HG03432 (cell line): ENCODE measurements around the gene SMTN.
"Not testable (repeated sequence)": the region's sequence is repeated elsewhere in the genome, so short reads cannot be mapped to it uniquely, and the experiment has no call there.

ENCODE experiments used
- ATAC-seq: cut with Tn5 transposase; IDR thresholded peaks from one replicate; pipeline ENCODE4 v1.9.1; 2021; ENCODE audit warnings: mild to moderate bottlenecking, moderate library complexity; ENCODE audit not compliant: unreplicated experiment

SMTN gene

DNA sequence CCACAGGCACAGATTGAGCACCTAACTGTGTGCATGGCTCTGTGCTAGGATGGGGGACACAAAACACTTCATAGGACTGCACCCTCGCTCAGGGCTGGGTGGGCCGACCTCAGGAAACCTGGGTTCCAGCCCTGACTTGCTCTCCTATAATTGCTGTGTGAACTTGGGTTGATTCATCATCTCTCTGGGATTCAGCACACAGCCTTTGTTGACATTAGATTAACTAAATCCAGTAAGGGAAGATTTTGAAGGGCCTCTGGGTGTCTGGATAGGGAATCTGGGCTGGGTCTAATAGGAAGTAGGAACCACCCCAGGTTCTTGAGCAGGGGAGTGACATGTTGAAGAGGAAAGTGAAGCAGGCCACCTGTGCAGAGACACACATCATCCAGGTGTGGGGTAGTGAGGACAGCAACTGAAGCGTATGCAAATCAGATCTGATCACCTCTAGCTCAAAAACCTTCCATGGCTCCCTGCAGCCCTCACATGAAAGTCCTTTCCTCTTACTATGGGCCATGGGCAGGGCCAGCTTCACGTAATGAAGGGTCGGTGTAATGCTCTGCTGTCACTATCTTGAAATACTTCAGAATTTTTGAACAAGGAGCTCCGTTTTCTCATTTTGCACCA is 11.3 kb upstream of the SMTN start:
- not testable (repeated sequence) for ATAC-seq

DNA sequence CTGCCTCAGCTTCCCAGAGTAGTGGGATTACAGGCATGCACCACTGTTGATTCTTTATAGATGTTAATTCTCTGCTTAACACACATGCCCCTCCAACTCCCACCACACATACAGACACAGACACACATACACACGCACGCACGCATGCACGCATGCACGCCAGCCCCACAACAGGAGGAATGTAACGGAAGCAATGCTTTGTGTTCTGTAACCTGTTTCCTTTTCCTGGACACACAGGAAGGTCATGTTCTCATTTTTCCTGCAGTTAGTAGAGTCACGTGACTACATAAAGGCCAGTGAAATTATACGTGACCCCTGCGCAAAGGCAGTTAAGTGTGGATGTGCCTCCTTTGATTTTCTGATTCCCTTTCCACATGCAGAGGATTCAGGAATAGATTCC is 8.0 kb upstream of the SMTN start:
- not testable (repeated sequence) for ATAC-seq

DNA sequence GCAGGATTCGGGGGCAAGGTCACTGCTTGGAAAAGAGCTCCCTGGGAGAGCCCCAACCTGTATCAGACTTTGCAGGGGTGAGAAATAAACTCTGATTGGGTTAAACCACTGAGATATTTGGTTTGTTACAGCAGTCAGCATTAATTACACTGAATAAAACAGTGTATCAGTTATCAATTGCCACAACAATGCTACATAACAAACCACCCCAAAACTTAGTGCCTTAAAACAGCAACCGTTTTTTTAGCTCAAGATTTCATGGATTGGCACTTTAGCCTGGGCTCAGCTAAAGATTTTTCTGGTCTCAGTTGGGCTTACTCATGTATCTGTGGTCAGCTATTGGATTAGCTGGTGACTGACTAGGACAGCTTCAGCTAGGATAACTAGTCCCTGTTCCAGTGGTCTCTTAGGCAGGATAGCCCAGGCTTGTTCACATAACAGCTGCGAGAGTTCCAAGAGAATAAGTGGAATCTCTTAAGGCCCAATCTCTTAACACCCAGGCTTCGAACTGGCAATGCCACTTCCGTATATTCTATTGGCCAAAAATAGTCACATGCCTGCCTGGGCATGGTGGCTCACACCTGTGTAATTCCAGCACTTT is 7.5 kb upstream of the SMTN start:
- not testable (repeated sequence) for ATAC-seq

DNA sequence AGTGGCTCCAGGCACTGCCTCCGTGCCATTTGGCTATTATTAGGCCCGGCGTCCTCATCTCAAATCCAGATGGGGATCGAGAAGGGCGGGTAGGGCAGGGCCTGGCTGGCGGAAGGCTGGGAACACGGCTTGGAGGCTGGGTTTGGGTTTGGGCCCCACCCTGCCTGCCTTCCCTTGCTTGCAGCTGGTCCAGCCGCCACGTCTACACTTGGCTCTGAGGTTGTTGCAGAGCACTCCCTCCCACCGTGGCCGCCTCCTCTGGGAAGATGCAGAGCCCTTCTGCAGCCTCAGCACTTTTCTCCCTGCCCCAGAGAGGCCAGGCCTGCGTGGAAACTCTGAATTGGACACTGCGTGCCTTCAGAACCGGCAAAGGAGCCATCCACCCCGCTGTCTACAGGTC is 5.2 kb upstream of the SMTN start:
- ATAC-seq = no peak

DNA sequence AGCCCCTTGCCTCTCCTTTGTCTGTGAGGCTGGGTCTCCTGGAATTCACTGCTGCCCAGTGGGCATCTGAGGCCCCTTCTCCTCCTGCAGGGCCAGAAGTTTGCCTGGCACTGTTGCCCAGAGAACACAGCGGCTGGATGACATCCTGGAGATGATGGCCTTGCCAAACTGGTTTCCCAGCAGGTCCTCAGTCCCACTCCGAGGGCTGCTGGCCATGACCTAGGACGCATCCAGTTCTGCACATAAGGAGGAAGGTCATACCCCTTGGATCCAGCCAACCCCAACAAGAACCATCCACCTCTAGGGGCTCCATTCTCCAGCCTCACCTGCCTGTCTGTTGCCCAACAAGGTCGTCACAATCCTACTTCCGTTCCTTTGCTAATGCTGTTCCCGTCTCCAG is 3.4 kb upstream of the SMTN start:
- ATAC-seq = no peak

DNA sequence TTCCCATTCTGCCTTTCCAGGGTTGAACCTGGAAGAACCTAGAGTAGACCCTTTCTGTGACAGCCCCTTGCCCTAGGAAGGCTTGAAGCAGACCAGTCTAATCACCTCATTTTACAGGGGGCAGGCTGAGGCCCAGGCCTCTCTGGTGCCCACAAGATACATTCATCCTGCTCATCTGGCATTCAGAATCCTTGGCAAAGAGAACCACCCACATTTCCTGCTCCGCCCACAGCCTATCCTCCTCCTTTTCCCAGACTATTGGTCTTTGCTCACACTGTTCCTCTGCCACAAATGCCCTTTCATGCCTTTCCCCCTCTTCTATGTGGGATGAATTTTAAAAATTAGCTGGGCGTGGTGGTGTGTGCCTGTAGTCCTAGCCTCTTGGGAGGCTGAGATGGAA is 2.7 kb upstream of the SMTN start:
- ATAC-seq = not testable (repeated sequence)

DNA sequence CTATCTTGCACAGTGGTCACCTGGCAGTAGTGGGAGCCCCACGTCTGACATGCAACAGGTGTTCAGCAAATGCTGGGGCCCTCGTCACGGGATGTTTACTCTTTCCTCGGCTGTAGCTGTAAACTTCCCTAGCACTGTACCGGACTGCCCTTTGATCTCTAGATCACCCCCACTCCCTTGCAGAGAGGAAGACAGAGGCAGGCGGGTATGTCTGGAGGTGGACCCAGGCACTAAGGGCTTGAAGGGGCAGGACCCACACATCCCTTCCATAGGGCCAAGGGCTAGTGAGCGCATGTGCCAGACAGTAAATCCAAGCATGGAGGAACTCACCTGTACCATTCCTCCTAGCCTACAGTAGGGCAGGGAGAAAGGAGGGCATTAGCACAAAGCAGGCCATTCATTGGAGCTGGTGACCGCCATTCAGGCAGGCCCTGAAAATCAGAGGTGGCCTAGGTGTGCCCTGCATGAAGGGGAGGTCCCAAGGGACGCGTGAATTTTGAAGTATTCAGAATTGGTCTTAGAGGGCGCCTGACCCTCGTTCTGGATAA is 1.9 kb upstream of the SMTN start:
- ATAC-seq = no peak

DNA sequence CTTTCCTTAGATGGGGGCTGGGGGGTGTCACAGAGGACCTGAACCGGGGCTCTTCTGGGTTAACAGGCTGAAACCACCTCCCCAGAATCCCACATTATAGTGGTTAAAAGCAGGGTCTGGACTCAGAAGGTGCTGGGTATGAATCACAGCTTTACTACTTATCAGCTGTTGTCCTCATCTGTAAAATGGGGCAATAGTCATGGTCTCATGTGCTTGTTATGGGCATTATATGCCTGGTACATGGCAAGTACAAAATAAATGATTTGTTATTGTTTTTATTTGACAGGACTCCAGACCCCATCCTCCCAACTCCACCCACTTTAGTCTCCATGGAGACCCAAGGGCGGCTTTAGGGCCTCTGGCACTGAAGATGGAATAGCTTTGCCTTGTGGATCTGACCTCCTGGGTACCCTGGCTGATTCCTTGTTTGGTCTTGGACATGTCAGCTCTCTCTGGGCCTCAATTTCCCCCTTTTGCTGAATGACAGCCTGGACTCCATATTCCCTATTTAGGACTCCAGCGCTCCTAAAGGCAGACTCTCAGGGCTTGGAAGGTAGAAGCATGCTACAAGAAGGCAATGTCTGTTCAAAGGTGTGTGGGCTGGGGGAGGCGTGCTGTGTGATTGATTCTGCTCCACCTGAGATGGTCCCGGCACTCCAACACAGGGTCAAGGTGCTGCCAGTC is 812 bp upstream of the SMTN start:
- no peak for ATAC-seq

DNA sequence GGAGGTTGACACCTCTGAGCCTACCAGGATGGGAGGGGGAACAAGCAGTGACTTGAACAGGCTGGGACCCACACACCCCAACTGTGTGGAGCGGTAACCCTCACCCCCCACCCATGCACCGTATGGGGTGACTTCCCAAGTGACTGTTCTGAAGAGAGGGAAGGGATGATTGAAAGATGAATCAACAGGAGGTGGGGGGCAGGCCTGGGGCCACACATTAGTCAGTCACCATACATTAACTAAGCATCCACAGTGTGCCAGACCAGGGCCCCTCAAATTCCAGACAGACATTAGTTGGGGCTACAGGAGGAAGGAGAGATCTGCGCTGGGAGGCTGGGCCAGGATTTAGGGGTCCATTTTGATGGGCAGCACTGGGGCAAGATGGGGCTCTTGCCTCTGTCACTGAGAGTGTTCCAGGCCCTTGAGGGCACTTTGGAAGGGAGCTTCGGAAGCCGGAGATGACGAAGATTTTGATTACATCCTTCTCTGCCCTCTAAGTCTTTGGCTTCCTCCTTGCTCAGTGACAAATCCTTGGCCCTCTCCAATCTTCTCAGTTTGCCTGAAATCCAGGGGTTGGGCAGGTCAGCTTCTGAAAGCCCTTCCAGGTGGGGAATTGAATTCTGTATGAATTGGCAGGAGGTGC is 966 bp downstream of the SMTN start:
- no peak for ATAC-seq

DNA sequence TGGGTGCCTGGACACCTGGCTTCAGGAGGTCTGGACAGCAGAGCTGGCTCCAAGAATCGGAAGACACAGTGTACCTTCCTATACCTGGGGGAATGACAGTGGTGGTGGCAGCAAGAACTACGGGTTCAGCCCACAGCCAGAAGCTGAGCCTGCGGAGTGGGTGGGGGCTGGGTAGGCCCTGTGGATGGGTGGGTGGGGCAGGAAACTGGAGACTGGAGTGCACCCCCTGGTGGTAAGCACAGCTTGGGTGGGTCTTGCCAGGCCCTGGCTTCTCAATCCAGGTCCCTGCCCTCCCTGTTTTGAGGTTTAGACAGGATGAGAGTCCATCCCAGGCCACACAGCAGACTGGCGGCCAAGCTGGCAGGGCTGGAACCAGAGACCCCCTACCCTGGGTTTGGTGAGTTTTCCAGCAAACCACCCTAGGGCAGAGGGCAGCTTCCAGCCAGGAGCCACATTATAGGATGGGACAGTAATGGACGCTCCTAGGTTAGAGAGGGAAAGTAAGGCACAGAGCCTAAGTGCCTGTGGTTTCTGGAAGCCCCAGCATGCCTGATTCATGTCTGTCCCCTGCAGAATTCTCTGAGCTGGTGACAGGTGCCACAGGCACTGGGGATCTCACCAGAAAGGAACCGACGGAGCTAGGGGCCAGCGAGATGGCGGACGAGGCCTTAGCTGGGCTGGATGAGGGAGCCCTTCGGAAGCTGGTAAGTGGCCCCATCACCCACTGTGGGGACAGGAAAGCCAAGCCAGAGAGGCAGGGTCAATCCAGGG is 1.7 kb downstream of the SMTN start:
- no peak for ATAC-seq

DNA sequence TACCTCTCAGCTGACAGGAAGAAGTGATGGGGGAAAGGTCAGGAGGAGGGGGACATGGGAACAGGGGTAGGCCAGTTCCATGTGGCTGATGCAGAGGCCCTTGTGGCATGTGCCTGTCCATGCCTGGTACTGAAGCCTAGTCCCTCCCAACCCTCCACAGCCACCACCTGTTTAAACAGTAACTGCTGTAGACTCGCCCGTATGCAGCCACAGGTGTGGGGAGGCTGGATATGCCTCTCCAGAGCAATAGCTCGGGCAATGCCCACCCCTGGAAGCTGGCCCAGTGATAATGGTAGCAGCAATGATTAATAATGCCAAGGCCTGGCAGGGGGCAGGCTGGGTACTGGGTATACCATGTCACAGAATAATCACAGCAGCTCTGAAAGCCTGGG is 2.3 kb downstream of the SMTN start:
- no peak for ATAC-seq

DNA sequence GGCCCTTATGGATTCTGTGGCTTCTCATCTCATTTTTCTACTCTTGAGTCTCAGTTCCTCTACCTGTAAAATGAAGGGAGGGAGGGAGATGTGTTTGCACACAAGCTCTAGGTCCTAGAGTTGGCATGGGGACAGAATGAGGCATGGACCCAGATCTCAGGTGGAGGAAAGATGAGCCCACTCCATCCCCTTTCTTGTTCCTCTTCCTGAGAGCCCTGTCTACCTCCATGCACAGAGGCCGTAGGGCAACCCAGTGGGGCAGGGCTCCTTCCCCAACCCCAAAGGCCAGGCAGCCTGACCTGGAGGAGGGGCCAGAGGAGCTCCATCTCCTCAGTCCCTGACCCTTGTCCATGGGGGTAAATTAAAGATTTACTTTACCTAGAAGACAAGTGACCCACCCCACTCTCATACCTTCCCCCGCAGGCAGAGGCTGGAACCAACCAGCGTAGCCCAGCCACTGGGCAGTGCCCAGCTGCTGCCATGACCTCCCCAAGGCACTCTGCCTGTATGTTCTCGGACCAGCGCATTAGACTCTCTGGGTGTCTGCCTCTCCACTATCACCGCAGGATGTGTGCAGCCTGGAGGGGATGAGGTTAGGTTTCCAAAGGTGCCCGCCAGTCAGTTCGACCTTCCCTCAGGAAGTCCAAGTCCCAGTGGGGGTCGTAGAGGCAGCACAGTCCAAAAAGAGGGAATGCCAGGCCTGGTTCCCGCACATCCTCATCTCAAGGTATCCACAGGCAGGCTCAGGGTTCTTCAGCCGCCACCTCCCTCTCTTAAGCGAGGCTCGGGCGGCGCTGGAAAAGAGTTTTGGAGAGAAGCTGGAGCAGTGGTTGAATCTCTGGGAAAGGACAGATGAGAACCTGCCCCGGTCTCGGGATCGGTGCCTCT is 3.0 kb downstream of the SMTN start:
- ATAC-seq = peak; percentile 6

DNA sequence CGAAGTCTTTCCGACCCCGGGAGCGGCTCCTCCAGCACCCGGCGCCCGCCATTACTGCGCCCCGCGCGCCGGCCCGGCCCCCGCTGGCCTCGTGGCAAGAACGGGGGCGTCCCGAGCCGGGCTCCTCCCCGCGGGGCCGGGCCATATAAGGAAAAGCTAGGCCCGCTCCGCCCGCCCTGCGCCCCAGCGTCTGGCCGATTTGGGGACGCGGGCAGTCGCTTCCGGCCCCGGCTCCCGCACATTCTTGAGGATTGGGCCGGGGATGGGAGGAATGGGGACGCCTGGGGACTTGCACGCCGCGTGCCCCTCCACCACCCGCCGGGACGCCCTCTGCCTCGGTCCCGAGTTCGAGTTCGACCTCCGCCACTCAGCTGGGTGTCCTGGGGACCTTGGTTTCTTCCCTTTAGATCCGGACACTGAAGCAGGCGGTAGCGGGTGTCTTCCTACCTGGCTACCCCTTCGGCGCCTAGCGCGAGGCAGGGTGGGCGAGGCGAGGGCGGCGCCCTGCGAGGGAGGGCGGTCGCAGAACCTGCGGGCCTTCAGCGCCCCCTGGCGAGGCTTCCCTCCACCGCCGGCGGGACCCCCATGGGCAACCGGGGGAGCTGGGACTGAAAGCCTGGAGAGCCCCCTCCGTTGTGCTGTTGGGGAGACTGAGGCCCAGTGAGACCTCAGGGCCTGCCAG is 3.8 kb downstream of the SMTN start:
- peak; percentile 68 for ATAC-seq

DNA sequence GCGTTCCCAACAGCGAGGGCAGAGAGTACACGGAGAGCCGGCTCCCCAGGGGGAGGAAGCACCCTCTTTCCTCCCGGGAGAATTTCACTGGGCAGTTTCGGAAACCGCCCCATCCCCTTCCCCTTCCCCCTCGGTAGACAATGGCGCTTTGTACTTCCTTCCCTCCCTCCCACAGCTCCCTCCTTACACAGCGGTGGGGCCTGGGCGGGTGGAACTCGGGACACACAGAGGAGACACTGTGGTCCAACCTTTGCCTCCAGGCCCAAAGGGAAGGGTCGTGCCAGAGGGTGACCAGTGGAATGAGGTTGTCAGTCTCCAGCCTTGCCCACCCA is 4.3 kb downstream of the SMTN start:
- no peak for ATAC-seq

DNA sequence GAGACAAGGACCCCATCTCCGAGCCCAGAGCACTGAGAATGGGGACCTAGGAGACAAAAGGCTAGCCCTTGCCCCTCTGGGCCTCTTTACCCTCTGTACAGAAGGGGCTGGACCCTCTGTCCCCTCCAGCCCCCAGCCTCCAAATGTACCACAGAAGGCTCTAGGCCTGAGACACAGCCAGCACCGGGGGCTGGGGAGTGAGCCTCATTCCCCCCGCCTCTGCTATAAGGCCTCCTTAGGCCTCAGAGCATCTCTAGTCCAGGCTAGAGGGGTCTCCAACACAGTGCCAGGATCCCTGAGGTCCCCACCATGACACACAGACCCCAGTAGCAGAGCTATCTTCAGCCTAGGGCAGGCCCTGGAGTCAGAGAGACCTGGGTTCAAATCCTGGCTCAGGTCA is 4.8 kb downstream of the SMTN start:
- ATAC-seq = no peak

DNA sequence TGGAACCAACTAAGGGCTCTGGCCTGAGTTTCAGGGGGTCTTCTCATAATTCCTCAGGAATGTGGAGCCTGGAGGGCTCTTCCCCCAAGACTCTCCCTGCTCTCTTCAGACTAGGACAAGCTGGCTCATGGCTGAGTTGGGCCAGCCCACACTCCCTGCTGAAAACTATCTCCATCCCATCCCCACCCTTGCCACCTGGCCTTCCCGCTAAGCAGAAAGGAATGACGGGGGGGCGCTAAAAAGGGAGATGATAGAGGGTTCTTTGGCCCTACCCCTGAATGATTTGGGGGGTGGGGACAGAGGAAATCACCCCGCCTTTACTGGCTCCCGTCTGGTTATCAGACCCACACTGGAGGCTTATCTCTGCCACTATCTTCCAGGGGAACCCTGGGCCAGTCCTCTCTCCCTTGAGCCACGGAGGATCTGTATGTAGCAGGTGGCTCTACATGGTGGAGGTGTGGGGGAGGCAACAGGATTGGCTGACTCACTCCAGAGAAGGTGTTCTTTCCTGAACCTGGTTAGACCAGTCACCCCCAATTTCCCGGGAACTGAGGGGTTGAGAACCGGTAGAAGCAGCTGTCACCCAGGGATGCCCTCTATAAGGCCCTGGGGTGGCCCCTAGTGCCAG is 5.7 kb downstream of the SMTN start:
- no peak for ATAC-seq

DNA sequence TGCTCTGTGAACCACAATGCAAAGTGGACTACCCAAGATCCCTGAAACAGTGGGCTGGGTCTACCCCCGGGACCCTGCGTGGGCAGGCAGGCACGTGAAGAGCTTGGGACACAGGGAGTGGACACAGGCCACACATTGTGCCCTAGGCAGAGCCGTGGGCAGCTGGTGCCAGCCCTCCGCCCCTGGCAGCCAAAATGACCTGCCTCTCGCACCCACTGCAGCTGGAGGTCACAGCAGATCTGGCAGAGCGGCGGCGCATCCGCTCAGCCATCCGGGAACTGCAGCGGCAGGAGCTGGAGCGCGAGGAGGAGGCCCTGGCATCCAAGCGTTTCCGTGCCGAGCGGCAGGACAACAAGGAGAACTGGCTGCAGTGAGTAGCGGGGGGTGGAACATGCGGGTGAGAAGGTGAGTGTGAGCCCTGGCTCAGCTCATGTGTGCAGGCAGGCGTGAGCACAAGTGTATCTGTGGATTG is 6.7 kb downstream of the SMTN start:
- ATAC-seq = no peak

DNA sequence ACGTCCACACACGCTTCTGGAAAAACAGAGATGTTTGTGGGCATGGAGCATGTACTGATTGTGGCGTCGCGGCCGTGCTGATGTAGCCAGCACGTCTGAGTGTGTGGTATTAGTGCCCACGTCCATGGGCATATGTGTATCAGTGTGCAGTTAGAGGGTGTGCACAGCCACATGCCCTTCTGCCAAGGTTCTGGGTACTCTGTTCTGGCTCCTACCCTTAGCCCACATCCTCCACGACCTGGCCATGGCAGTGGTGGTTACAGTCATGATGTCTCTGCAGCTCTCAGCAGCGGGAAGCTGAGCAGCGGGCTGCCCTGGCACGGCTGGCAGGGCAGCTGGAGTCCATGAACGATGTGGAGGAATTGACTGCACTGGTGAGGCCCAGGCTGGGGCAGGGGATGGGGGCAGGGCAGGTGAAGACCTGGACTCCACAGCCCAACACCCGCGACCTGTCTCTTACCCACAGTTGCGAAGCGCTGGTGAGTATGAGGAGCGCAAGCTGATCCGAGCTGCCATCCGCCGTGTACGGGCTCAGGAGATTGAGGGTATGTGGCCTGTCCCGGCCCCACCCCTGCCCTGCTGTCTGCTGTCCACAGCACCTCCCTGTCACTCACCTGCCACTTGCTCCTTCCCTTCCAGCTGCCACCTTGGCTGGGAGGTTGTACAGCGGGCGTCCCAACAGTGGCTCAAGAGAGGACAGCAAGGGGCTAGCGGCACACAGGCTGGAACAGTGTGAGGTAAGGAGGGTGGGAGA is 7.3 kb downstream of the SMTN start:
- no peak for ATAC-seq
